Gastroesophageal sphincter (tissue), 3 donors: ENCODE measurements around the gene MAGEF1.

Source experiments
- CTCF ChIP-seq, 4 experiments: fragments of 200-600 bp in 2 of 4; fragments of 450-650 bp in 2 of 4; sonication (generic) in 1 of 4; IDR thresholded peaks; one replicate each; pipeline ENCODE4 v1.5.1; 2017 to 2019; ENCODE audit warnings: antibody characterized with exemption in 4 of 4, mild to moderate bottlenecking in 2 of 4, moderate library complexity in 2 of 4
- POLR2AphosphoS5 ChIP-seq: sonication (generic); formaldehyde crosslinking; IDR thresholded peaks from one replicate; pipeline ENCODE4 v1.6.1; 2017; ENCODE audit warnings: antibody characterized with exemption

- TF ChIP-seq CTCF (IDR thresholded peaks at IDR 0.05) (no peak), POLR2AphosphoS5 (no peak)
Observed at GRCh38 chr3:184745526-184745925, 33.7 kb upstream of the MAGEF1 start.
